GM23248 (cell line): ENCODE measurements around the gene TMEM145. TPM values are rescaled to one million over a fixed set of nuclear protein-coding genes. Genes with fewer than 3 reads are reported as not detected.

Experiments
- DNase-seq: peaks from one replicate; pipeline ENCODE4 v3.0.0-alpha.2; 2015
- H2AFZ ChIP-seq: fragments of 200-600 bp; sonication (generic); 2 replicates; pipeline ENCODE4 v1.6.1; 2016; ENCODE audit warnings: antibody characterized with exemption
- H3F3A ChIP-seq: fragments of 200-600 bp; sonication (generic); 2 replicates; pipeline ENCODE4 v1.6.1; 2016; ENCODE audit warnings: mild to moderate bottlenecking, antibody characterized with exemption, mixed run types; ENCODE audit not compliant: insufficient read depth
- H3K27ac ChIP-seq: fragments of 200-600 bp; sonication (generic); 2 replicates; pipeline ENCODE4 v1.5.1; 2016; ENCODE audit warnings: mild to moderate bottlenecking
- H3K27me3 ChIP-seq: fragments of 200-600 bp; sonication (generic); replicated peaks from 2 replicates; pipeline ENCODE4 v1.6.1; 2016; ENCODE audit warnings: mild to moderate bottlenecking; ENCODE audit not compliant: insufficient read depth
- H3K36me3 ChIP-seq: fragments of 200-600 bp; sonication (generic); 2 replicates; pipeline ENCODE4 v1.6.1; 2016; ENCODE audit warnings: low read depth, mild to moderate bottlenecking
- H3K4me1 ChIP-seq: fragments of 200-600 bp; sonication (generic); 2 replicates; pipeline ENCODE4 v1.6.1; 2016; ENCODE audit warnings: mild to moderate bottlenecking; ENCODE audit not compliant: insufficient read depth
- H3K4me2 ChIP-seq: fragments of 200-600 bp; sonication (generic); one replicate; pipeline ENCODE4 v1.6.1; 2016; ENCODE audit warnings: mild to moderate bottlenecking; ENCODE audit not compliant: unreplicated experiment
- H3K4me3 ChIP-seq: fragments of 200-600 bp; sonication (generic); 2 replicates; pipeline ENCODE4 v1.5.1; 2016; ENCODE audit warnings: mild to moderate bottlenecking
- H3K79me2 ChIP-seq: fragments of 200-600 bp; sonication (generic); 2 replicates; pipeline ENCODE4 v1.6.1; 2016; ENCODE audit warnings: mild to moderate bottlenecking; ENCODE audit not compliant: insufficient read depth
- H3K9ac ChIP-seq: fragments of 200-600 bp; sonication (generic); 2 replicates; pipeline ENCODE4 v1.6.1; 2016; ENCODE audit warnings: mild to moderate bottlenecking
- H3K9me2 ChIP-seq: fragments of 200-600 bp; sonication (generic); 2 replicates; pipeline ENCODE4 v1.6.1; 2016; ENCODE audit warnings: mixed run types, mild to moderate bottlenecking, moderate library complexity; ENCODE audit not compliant: insufficient read depth
- H3K9me3 ChIP-seq: fragments of 200-600 bp; sonication (generic); one replicate; pipeline ENCODE4 v1.6.1; 2017; ENCODE audit warnings: low read depth
- H4K20me1 ChIP-seq: fragments of 200-600 bp; sonication (generic); 2 replicates; pipeline ENCODE4 v1.6.0; 2016; ENCODE audit not compliant: insufficient read depth
- EZH2 ChIP-seq: fragments of 200-600 bp; sonication (generic); IDR thresholded peaks from 2 replicates; pipeline ENCODE4 v1.6.1; 2018; ENCODE audit warnings: antibody characterized with exemption, mild to moderate bottlenecking; ENCODE audit not compliant: insufficient read depth, poor library complexity, severe bottlenecking
- EZH2phosphoT487 ChIP-seq: fragments of 200-600 bp; sonication (generic); IDR thresholded peaks from 2 replicates; pipeline ENCODE4 v1.6.1; 2018; ENCODE audit warnings: antibody characterized with exemption, moderate library complexity, mild to moderate bottlenecking, low read depth; ENCODE audit not compliant: insufficient read depth
- WGBS, 2 experiments: methylation state at CpG; one replicate each; pipeline ENCODE4 v1.1.6; 2015 to 2017; ENCODE audit warnings: low lambda C conversion rate in 2 of 2, low coverage in 1 of 2; ENCODE audit errors: missing lambda C conversion rate in 2 of 2; 5-methylcytosine and 5-hydroxymethylcytosine counted together
- in situ Hi-C: fragments of 300-500 bp; cut with MboI; formaldehyde crosslinking; loops from 2 replicates; pipeline ENCODE4 v1.15.0; 2020
- polyA plus RNA-seq: library from polyadenylated mRNA; unstranded; fragments of >200 nt; fragmentation: Nextera tagmentation; extraction: Ambion mirVana; gene quantifications from 2 replicates; pipeline ENCODE4 v1.2.1, GENCODE V29; 2016
- total RNA-seq: library from RNA; depleted of rRNA; stranded (reverse); fragments of >200 nt; shearing (Covaris generic); gene quantifications from 2 replicates; pipeline ENCODE4 v1.2.3, GENCODE V29; 2014

The TMEM145 gene
- total and polyA plus RNA-seq, 2 experiments from 2014 or later = not detected

DNA sequence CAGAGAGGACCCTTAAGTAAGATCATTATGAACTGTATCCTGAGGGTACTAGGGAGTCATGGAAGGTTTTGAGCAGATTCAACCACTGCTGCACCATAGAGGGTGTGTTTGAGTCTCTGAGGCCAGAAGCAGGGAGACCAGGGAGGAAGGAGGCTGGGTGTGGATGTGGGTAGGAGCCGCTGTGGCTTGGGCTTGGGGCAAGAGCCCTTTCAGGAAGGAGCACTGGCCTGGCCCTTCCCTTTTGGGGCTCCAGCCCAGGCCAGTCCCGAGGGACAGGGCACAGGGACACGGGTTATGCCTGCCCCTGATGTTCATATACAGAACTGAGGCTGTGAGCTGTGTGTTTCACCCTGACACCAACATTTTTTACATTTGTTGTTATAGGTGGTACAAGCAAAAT lies 36.8 kb upstream of the TMEM145 start:
- TF ChIP-seq EZH2 (no peak), EZH2phosphoT487 (no peak)
- no peaks in the 10 kb centered on the region for H4K20me1 ChIP-seq
- in situ Hi-C loops = no loop called here
- no peaks in the 10 kb centered on the region for H3K27me3 ChIP-seq
- no peak for DNase-seq
- H3K36me3 ChIP-seq = no peaks in the 10 kb centered on the region
- H3K4me1 ChIP-seq = peaks cover 44% of the 10 kb centered on the region
- peaks cover 84% of the 10 kb centered on the region for H3K79me2 ChIP-seq
- no peak overlapping the region for H3K4me3 ChIP-seq
- H3K27ac ChIP-seq = peak overlapping the region; percentile 62
- H3K9ac ChIP-seq = peak overlapping the region; percentile 38
- no peak overlapping the region for H3K4me2 ChIP-seq
- 67 to 70% methylated on average over 3 of the region's 3 CpGs for WGBS, 2 experiments
- H3K9me3 ChIP-seq = no peaks in the 10 kb centered on the region
- H2AFZ ChIP-seq = no peak overlapping the region
- no peaks in the 10 kb centered on the region for H3K9me2 ChIP-seq
- H3F3A ChIP-seq = peaks cover 17% of the 10 kb centered on the region

DNA sequence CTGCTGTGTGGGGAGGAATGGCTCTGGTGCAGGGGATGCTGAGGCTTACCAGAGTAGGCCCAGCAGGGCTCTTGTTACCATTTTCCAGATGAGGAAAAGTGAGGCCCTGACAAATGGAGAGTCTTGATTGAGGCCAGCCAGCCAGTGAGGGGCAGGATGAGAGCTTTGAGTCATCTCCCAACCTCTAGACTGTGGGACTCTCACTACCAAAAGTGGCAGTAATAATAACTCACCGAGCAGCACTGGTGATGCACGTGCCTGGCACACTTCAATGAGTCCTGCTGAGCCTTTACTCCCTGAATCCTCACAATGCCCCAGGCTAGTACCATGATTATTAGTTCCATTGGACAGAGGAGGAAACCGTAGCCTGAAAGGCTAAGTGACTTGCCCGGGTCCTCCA lies 36.3 kb upstream of the TMEM145 start:
- peak; percentile 77 for DNase-seq
- no peaks in the 10 kb centered on the region for H3K9me2 ChIP-seq
- H3K4me3 ChIP-seq = no peak overlapping the region
- WGBS, 2 experiments = 49 to 62% methylated on average over 4 of the region's 4 CpGs
- H4K20me1 ChIP-seq = no peaks in the 10 kb centered on the region
- peaks cover 84% of the 10 kb centered on the region for H3K79me2 ChIP-seq
- H3K9ac ChIP-seq = peak overlapping the region; percentile 38
- peaks cover 46% of the 10 kb centered on the region for H3K4me1 ChIP-seq
- H3K27ac ChIP-seq = peak overlapping the region; percentile 62
- in situ Hi-C loops = no loop called here
- H3K4me2 ChIP-seq = no peak overlapping the region
- no peaks in the 10 kb centered on the region for H3K36me3 ChIP-seq
- TF ChIP-seq EZH2phosphoT487 = no peak
- TF ChIP-seq EZH2 = no peak
- peaks cover 18% of the 10 kb centered on the region for H3F3A ChIP-seq
- H2AFZ ChIP-seq = no peak overlapping the region
- no peaks in the 10 kb centered on the region for H3K9me3 ChIP-seq
- no peaks in the 10 kb centered on the region for H3K27me3 ChIP-seq

DNA sequence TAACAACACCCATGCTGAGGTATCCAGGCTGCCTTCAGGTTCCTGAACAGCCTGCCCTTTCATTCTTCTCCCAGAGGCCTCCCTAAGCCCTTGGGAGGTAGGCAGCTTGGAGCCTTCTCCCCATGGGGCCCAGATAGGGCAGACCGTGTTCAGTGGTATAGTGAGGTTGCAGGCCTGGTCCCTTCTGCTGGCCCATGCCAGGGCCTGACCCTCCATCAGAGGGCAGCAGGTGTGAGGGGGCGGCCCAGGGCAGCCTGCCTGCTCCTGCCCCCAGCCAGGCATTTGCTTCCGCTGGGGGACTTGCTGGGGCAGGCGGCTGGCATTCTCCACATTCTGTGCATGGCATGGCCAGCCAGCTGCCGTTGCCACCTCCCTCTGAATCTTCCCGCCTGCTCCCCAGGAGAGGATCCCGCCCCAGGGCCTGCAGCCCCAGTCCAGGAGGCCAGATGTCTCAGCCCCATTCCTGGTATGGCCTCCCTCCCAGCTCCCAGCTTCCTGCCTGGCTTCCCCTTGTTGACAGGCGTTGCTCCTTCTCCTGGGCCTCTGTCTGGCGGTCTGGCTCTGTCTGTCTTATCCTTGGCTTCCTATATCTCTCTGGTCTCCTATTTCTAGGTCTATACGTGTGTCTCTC lies 35.2 kb upstream of the TMEM145 start:
- Histone ChIP-seq H4K20me1 (no peaks in the 10 kb centered on the region), H2AFZ (no peak overlapping the region), H3K36me3 (no peaks in the 10 kb centered on the region), H3K4me1 (peaks cover 56% of the 10 kb centered on the region), H3K9me2 (no peaks in the 10 kb centered on the region), H3F3A (peaks cover 26% of the 10 kb centered on the region), H3K27me3 (no peaks in the 10 kb centered on the region), H3K9me3 (no peaks in the 10 kb centered on the region), H3K79me2 (peaks cover 79% of the 10 kb centered on the region), H3K9ac (peak overlapping the region; percentile 80), H3K4me3 (no peak overlapping the region), H3K4me2 (peak overlapping the region; percentile 86), H3K27ac (peak overlapping the region; percentile 62)
- no peak for TF ChIP-seq EZH2phosphoT487
- in situ Hi-C loops = no loop called here
- WGBS, 2 experiments = 44 to 63% methylated on average over 8 to 10 of the region's 10 CpGs
- DNase-seq = peak; percentile 64

DNA sequence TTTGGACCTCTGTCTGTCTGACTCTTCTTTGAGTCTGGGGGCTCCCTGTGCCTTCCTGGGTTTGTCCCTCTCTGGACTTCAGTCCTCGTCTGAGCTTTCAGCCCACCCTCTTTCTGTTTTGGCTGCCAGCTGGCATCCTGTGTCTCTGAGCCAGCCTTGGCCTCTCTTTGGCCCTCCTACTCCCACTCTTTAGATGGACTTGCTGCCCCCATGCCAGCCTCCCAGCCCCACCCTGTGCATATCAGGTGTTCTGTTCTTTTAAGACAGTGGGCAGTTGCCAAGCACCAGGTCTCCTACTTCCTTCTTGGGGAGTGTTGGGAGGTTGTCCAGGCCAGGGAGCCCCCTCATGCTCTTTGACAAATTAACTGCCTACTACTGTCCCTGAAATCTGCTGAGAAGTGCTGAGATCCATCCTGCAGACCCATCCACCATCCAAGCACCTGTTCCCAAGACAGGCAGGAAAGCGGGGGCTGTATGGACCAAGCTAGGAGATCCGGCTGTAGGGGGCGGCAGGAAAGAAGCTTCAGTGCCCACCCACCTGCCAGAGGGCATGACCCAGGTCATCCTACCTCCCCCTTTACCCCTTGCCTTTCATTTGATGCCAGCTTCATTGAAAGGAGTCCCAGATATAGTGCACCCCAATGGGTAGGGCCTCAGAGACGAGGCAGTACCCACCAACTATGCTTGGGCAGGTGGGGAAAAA lies 34.5 kb upstream of the TMEM145 start:
- peaks cover 62% of the 10 kb centered on the region for H3K4me1 ChIP-seq
- TF ChIP-seq EZH2phosphoT487 = no peak
- TF ChIP-seq EZH2 = no peak
- H3K9me2 ChIP-seq = no peaks in the 10 kb centered on the region
- DNase-seq = no peak
- in situ Hi-C loops = no loop called here
- peaks cover 26% of the 10 kb centered on the region for H3F3A ChIP-seq
- H3K27ac ChIP-seq = peak overlapping the region; percentile 87
- H3K9me3 ChIP-seq = no peaks in the 10 kb centered on the region
- H3K4me2 ChIP-seq = peak overlapping the region; percentile 86
- no peaks in the 10 kb centered on the region for H4K20me1 ChIP-seq
- peaks cover 72% of the 10 kb centered on the region for H3K79me2 ChIP-seq
- H3K27me3 ChIP-seq = no peaks in the 10 kb centered on the region
- H3K9ac ChIP-seq = peak overlapping the region; percentile 80
- H3K4me3 ChIP-seq = no peak overlapping the region
- 56 to 61% methylated on average over 5 of the region's 5 CpGs for WGBS, 2 experiments
- H3K36me3 ChIP-seq = no peaks in the 10 kb centered on the region
- no peak overlapping the region for H2AFZ ChIP-seq
